HepG2 (cell line): ENCODE measurements around the gene AP4S1. TPM values are rescaled to one million over a fixed set of nuclear protein-coding genes. Genes with fewer than 3 reads are reported as not detected.

Experiments used
- BRCA1 ChIP-seq: sonication (generic); formaldehyde crosslinking; IDR thresholded peaks from 2 replicates; pipeline ENCODE4 v1.4.0; 2020; ENCODE audit warnings: missing genetic modification reagents
- CBX5 ChIP-seq: sonication (generic); formaldehyde crosslinking; IDR thresholded peaks from 2 replicates; pipeline ENCODE4 v1.4.0; 2020; ENCODE audit warnings: missing genetic modification reagents, borderline replicate concordance
- DPF2 ChIP-seq: sonication (generic); formaldehyde crosslinking; IDR thresholded peaks from 2 replicates; pipeline ENCODE4 v1.4.0; 2020; ENCODE audit warnings: mild to moderate bottlenecking, low read depth, missing genetic modification reagents, borderline replicate concordance
- GATA4 ChIP-seq: sonication (generic); IDR thresholded peaks from 2 replicates; pipeline ENCODE4 v1.6.1; 2016; ENCODE audit warnings: antibody characterized with exemption, low read depth, borderline replicate concordance
- KDM6A ChIP-seq: IDR thresholded peaks from 2 replicates; pipeline ENCODE4 v1.6.1; 2016; ENCODE audit warnings: low read depth
- NFATC3 ChIP-seq: sonication (generic); formaldehyde crosslinking; IDR thresholded peaks from 2 replicates; pipeline ENCODE4 v1.5.1; 2020; ENCODE audit warnings: mild to moderate bottlenecking, missing genetic modification reagents
- POLR2AphosphoS5 ChIP-seq: IDR thresholded peaks from 2 replicates; pipeline ENCODE4 v1.6.1; 2012; ENCODE audit warnings: low read depth, low read length
- RBM22 ChIP-seq: fragments of 200-400 bp; formaldehyde crosslinking; optimal IDR thresholded peaks from 2 replicates; pipeline ENCODE3; 2017; ENCODE audit warnings: mild to moderate bottlenecking, low read length, moderate library complexity
- RCOR2 ChIP-seq: IDR thresholded peaks from 2 replicates; pipeline ENCODE4 v1.6.1; 2016; ENCODE audit warnings: missing biosample characterization, missing genetic modification reagents
- SRF ChIP-seq: IDR thresholded peaks from 2 replicates; pipeline ENCODE4 v1.6.1; 2011; ENCODE audit warnings: mild to moderate bottlenecking, low read depth, low read length, moderate library complexity
- TBL1XR1 ChIP-seq: fragments of 150-350 bp; IDR thresholded peaks from 2 replicates; pipeline ENCODE4 v1.6.1; 2014; ENCODE audit warnings: borderline replicate concordance, low read length; ENCODE audit not compliant: partially characterized antibody
- TEAD3 ChIP-seq: optimal IDR thresholded peaks from 2 replicates; pipeline ENCODE3; 2016; ENCODE audit warnings: borderline replicate concordance
- U2AF1 ChIP-seq: fragments of 200-400 bp; formaldehyde crosslinking; optimal IDR thresholded peaks from 2 replicates; pipeline ENCODE3; 2017; ENCODE audit warnings: mild to moderate bottlenecking, low read depth, low read length
- ZFYVE20 ChIP-seq: sonication (generic); formaldehyde crosslinking; IDR thresholded peaks from 2 replicates; pipeline ENCODE4 v1.8.0; 2023; ENCODE audit warnings: low read depth, mild to moderate bottlenecking, moderate library complexity, missing genetic modification reagents, borderline replicate concordance
- ZMYM4 ChIP-seq: sonication (generic); formaldehyde crosslinking; IDR thresholded peaks from 2 replicates; pipeline ENCODE4 v1.8.1; 2023; ENCODE audit warnings: mild to moderate bottlenecking, missing genetic modification reagents
- ZNF510 ChIP-seq: sonication (generic); formaldehyde crosslinking; IDR thresholded peaks from 2 replicates; pipeline ENCODE4 v1.4.0; 2020; ENCODE audit warnings: low read depth, mild to moderate bottlenecking, missing genetic modification reagents
- ZNF629 ChIP-seq: sonication (generic); formaldehyde crosslinking; conservative IDR thresholded peaks from 2 replicates; pipeline ENCODE4 v1.5.0; 2020; ENCODE audit warnings: missing genetic modification reagents
- ZNF660 ChIP-seq: sonication (generic); formaldehyde crosslinking; IDR thresholded peaks from 2 replicates; pipeline ENCODE4 v1.5.1; 2020; ENCODE audit warnings: mild to moderate bottlenecking, low read depth, missing genetic modification reagents, borderline replicate concordance
- ZNF780A ChIP-seq: sonication (generic); formaldehyde crosslinking; IDR thresholded peaks from 2 replicates; pipeline ENCODE4 v1.8.0; 2022; ENCODE audit warnings: mild to moderate bottlenecking, missing genetic modification reagents, moderate library complexity
- ZNF850 ChIP-seq: sonication (generic); formaldehyde crosslinking; conservative IDR thresholded peaks from 2 replicates; pipeline ENCODE4 v1.9.0; 2021; ENCODE audit warnings: mild to moderate bottlenecking, missing genetic modification reagents
- ZSCAN21 ChIP-seq: sonication (generic); formaldehyde crosslinking; IDR thresholded peaks from 2 replicates; pipeline ENCODE4 v1.8.0; 2022; ENCODE audit warnings: mild to moderate bottlenecking, missing genetic modification reagents, moderate library complexity, borderline replicate concordance
- polyA plus RNA-seq, 8 experiments: library from polyadenylated mRNA; depleted of rRNA in 3 of 8; stranded (reverse) in 7 of 8; unstranded in 1 of 8; fragments of >200 nt; fragmentation: Illumina TruSeq in 4 of 8; extraction: Trizol in 4 of 8; gene quantifications; 2 replicates each; pipeline versions ENCODE4 v1.2.1 to v1.2.3, GENCODE V29; 2011 to 2016; ENCODE audit warnings: low read depth in 4 of 8, missing spikeins in 1 of 8, mixed read lengths in 1 of 8; ENCODE audit not compliant: insufficient read depth in 1 of 8
- total RNA-seq, 5 experiments: library from RNA; depleted of rRNA; stranded (reverse); fragments of >200 nt; fragmentation: Illumina TruSeq; extraction: Trizol; gene quantifications; 2 replicates each; pipeline ENCODE4 v1.2.3, GENCODE V29; 2016; ENCODE audit warnings: low read depth in 1 of 5
- TF ChIP-seq, protein P1 (sequence below): sonication (generic); formaldehyde crosslinking; IDR thresholded peaks from 2 replicates; pipeline ENCODE4 v1.5.1; 2020; ENCODE audit warnings: mild to moderate bottlenecking, moderate library complexity, missing genetic modification reagents
- TF ChIP-seq, protein P2 (sequence below): sonication (generic); formaldehyde crosslinking; IDR thresholded peaks from 2 replicates; pipeline ENCODE4 v1.5.0; 2020; ENCODE audit warnings: mild to moderate bottlenecking, missing genetic modification reagents
- TF ChIP-seq, protein P3 (sequence below): sonication (generic); formaldehyde crosslinking; IDR thresholded peaks from 2 replicates; pipeline ENCODE4 v1.4.0; 2020; ENCODE audit warnings: missing genetic modification reagents, borderline replicate concordance
- TF ChIP-seq, protein P4 (sequence below): IDR thresholded peaks from 2 replicates; pipeline ENCODE4 v1.6.1; 2016; ENCODE audit warnings: low read depth, control low read depth

AP4S1 gene
- total and polyA plus RNA-seq, 2 of the 13 experiments (the other 11 are each of a cell fraction or from before 2014, with no cell fraction given) = 3.9 to 21.1 TPM

DNA sequence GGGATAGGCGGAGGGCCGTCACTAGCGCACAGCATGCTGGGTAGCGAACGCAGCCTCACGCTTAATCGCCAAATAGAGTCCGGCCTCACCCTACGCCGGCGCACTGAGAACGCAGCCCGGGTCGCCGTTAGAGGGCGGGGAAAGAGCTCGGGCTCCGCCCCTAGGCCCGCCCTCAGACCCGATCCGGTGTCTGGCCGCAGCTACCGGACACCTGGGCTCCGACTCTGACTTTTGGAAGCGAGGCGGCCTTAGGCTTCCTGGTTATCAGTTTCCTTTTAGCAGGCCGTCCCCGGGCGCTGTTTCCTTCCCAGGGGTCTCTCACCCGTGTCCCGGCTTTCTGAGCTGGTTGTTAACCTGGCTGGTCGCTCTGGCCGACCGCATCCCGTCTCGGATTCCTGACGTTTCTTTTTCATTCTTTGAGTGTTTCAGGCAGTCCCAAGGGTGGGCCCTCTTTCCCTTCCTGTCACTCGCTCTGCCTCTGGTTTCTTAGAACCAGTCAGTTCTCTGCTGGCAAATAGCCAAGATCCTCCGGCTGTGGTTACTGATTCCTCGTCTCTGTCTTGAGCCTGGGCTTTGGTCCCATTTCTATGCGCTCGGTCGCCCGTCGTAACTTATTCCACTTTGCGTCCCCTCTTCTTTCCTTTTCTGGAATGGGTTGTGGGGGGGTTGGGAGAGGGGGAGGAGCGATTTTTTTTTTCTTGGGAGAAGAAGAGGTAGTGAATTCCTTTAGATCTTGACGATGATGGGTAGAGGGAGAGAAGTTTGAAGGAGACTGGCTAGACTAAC lies 1.2 kb downstream of the AP4S1 start (continued):
- peak; percentile 77; the same call in 1 of the 2 replicates for TF ChIP-seq GATA4
- TF ChIP-seq U2AF1 = no peak
- no peak for TF ChIP-seq TBL1XR1
- TF ChIP-seq ZNF660 (CRISPR knock-in tag) = no peak
- peak; percentile 38; the same call in 1 of the 2 replicates for TF ChIP-seq ZMYM4 (CRISPR knock-in tag)
- TF ChIP-seq ZFYVE20 = no peak
- TF ChIP-seq, protein P1, sequence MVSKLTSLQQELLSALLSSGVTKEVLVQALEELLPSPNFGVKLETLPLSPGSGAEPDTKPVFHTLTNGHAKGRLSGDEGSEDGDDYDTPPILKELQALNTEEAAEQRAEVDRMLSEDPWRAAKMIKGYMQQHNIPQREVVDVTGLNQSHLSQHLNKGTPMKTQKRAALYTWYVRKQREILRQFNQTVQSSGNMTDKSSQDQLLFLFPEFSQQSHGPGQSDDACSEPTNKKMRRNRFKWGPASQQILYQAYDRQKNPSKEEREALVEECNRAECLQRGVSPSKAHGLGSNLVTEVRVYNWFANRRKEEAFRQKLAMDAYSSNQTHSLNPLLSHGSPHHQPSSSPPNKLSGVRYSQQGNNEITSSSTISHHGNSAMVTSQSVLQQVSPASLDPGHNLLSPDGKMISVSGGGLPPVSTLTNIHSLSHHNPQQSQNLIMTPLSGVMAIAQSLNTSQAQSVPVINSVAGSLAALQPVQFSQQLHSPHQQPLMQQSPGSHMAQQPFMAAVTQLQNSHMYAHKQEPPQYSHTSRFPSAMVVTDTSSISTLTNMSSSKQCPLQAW (CRISPR knock-in tag) = peak; percentile 39; the same call in 1 of the 2 replicates
- no peak for TF ChIP-seq CBX5 (CRISPR knock-in tag)
- TF ChIP-seq ZSCAN21 (CRISPR knock-in tag) = no peak
- TF ChIP-seq NFATC3 (CRISPR knock-in tag) = no peak; the same call in 1 of the 2 replicates
- TF ChIP-seq, protein P2, sequence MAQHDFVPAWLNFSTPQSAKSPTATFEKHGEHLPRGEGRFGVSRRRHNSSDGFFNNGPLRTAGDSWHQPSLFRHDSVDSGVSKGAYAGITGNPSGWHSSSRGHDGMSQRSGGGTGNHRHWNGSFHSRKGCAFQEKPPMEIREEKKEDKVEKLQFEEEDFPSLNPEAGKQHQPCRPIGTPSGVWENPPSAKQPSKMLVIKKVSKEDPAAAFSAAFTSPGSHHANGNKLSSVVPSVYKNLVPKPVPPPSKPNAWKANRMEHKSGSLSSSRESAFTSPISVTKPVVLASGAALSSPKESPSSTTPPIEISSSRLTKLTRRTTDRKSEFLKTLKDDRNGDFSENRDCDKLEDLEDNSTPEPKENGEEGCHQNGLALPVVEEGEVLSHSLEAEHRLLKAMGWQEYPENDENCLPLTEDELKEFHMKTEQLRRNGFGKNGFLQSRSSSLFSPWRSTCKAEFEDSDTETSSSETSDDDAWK = no peak
- TF ChIP-seq DPF2 (CRISPR knock-in tag) = no peak
- TF ChIP-seq POLR2AphosphoS5 = peak; percentile 93
- TF ChIP-seq ZNF850 = 0 out of 2 replicates have a peak, but pooled peaks have one; percentile 87
- TF ChIP-seq RBM22 = peak; percentile 67
- peak; percentile 80 for TF ChIP-seq TEAD3
- TF ChIP-seq ZNF780A (CRISPR knock-in tag) = no peak
- TF ChIP-seq BRCA1 = no peak
- no peak; the same call in 1 of the 2 replicates for TF ChIP-seq KDM6A (CRISPR knock-in tag)
- TF ChIP-seq SRF = peak; percentile 91
- TF ChIP-seq, protein P3, sequence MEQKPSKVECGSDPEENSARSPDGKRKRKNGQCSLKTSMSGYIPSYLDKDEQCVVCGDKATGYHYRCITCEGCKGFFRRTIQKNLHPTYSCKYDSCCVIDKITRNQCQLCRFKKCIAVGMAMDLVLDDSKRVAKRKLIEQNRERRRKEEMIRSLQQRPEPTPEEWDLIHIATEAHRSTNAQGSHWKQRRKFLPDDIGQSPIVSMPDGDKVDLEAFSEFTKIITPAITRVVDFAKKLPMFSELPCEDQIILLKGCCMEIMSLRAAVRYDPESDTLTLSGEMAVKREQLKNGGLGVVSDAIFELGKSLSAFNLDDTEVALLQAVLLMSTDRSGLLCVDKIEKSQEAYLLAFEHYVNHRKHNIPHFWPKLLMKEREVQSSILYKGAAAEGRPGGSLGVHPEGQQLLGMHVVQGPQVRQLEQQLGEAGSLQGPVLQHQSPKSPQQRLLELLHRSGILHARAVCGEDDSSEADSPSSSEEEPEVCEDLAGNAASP (CRISPR knock-in tag) = peak; percentile 64; the same call in 1 of the 2 replicates
- TF ChIP-seq, protein P4, sequence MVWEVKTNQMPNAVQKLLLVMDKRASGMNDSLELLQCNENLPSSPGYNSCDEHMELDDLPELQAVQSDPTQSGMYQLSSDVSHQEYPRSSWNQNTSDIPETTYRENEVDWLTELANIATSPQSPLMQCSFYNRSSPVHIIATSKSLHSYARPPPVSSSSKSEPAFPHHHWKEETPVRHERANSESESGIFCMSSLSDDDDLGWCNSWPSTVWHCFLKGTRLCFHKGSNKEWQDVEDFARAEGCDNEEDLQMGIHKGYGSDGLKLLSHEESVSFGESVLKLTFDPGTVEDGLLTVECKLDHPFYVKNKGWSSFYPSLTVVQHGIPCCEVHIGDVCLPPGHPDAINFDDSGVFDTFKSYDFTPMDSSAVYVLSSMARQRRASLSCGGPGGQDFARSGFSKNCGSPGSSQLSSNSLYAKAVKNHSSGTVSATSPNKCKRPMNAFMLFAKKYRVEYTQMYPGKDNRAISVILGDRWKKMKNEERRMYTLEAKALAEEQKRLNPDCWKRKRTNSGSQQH = peak; percentile 77; the same call in 1 of the 2 replicates
- peak; percentile 88; the same call in 1 of the 2 replicates for TF ChIP-seq ZNF510 (CRISPR knock-in tag)
- peak; percentile 84 for TF ChIP-seq RCOR2
- TF ChIP-seq ZNF629 = no peak
